Measurements from ENCODE around the gene RNF39.
A peak's percentile ranks its signal among the peaks of the same experiment; 100 is the strongest.

RNF39 gene

DNA sequence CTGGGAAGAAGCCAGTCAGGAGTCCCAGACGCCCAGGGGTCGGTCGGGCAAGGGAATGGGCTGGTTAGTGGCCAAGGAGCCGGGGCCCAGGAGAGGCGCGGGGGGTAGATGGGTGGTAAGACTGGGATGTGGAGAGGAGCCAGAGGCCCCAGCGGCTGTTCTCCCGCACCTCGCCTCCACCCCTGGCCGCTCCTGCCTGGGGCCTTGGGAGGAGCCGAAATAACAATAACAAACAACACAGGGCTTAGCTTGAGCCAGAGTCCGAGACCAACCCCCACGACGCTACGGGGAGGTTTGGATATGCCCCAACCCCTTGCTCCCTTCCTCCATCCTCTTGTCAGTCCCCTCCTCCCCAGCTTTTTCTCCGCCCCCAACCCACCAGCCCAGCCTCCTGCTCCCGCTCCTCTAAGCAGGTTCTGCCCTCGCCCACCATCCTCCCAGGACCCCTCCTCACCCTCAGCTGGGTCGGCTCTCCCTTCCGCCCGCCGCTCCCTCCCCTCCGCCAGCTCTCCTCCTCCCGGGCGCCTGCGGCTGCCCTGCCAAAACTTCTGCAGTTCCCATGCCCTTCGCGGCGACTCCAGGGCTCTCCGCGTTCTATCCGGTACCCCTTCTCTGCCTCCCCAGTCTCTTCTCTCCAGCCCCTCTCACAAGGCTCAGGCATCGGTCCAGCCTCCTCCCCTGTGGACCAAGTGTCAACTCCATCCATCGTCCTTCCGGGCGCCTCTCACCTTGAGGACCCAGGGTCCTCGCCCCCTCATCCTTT is 1.1 kb downstream of the RNF39 start:
- H3K4me3 ChIP-seq (ENCODE audit: low read depth, low read length) = no peak overlapping the region
- DNase-seq (ENCODE audit: low read depth) = no peak
- TF ChIP-seq CTCF (IDR thresholded peaks at IDR 0.05; ENCODE audit: low read depth, low read length, missing control alignments) = no peak

DNA sequence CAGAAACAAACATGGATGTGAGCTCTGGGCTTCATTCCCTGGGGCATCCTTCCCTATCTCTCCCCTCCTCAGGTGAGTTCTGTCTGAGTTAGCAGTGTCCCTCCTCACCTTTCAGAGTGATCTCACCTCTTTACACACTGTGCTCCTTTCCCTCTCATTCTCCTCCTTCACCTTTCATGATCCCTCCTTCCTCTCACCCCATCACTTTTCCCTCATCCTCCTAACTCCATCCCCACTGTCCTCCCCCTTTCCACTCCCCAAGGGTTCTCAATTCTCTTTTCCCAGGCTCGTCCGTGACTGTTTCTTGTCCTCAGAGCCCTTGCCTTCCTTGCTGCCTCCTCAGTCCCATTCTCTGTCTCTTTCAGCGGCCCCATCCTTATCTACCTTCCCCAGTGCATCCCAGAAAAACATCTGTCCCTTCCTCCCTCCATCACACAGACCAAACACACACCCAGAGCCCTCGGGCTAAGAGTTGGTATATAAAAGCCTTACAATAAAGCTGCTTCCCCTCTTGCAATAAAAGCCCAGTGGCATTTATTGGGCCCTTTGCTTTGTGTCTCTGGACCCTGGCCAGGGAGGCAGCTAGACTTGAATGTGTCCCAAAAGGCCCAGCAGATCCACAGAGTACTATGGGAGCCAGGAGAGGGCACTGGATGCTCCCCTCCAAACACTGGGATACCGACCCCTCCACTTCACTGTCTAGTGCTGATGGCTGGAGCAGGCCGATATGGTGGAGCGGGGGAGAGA is 1.9 kb downstream of the RNF39 start:
- no peak for TF ChIP-seq CTCF (IDR thresholded peaks at IDR 0.05; ENCODE audit: low read depth, low read length, missing control alignments)
- no peak for DNase-seq (ENCODE audit: low read depth)
- H3K4me3 ChIP-seq (ENCODE audit: low read depth, low read length) = no peak overlapping the region

DNA sequence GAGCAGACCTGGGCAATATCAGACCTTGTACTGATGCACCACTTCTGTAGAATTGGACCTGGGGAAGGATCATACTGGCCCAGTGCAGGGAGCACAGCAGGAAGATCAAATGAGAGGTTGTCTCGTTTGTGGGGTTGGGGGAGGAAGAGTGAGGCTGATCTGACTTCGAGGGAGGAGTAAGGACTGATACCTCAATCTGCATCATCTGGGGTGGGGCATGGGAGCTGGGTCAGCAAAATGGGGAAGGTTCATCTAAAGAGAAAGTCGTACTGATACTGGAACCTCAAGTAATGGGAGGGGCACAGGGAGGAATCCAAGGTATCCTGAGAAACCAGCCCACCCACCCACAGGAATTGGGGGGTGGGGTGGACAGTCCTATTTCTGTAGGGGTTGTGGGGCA is 3.7 kb downstream of the RNF39 start:
- H3K4me3 ChIP-seq (ENCODE audit: low read depth, low read length) = no peak overlapping the region
- DNase-seq (ENCODE audit: low read depth) = no peak
- no peak for TF ChIP-seq CTCF (IDR thresholded peaks at IDR 0.05; ENCODE audit: low read depth, low read length, missing control alignments)

DNA sequence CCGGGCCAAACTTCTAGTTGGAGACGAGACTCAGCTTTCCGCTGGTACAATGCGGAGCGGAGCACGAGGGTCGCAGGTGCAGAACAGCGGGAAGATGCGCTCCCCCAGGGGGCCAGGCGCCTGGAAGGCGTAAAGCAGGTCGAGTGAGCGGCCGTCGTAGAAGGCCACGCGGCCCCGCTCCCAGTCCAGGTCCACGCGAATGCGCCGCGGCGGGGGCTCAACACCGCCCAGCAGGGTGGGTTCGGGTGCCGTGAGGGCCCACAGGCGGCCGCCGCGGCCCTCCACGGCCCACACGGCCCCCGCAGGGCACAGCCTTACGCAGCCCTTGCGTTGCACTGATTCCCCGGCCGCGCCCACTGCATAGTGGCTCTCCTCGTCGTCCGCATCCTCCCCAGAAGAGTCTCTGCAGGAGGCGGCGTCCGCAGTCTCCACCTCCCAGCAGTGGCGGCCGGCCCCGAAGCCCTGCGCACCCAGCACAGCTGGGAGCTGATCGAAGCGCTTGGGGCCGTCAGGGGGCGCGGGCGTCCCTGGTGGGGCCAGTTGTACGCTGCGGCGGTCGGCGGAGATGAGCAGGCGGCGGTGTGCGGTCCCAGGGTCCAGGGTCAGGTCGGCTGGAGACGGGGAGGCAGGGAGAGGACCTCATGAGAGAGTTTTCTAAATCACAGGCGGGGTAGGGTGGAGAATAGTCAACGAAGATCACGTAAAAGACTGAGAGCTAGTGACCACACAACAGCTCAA is 4.3 kb downstream of the RNF39 start:
- no peak for TF ChIP-seq CTCF (IDR thresholded peaks at IDR 0.05; ENCODE audit: low read depth, low read length, missing control alignments)
- H3K4me3 ChIP-seq (ENCODE audit: low read depth, low read length) = no peak overlapping the region

GRCh38 chr6:30067460-30068139 is 8.0 kb downstream of the RNF39 start:
- no peak for DNase-seq (ENCODE audit: low read depth)
- H3K4me3 ChIP-seq (ENCODE audit: low read depth, low read length) = peak overlapping the region; percentile 93
- no peak for TF ChIP-seq CTCF (IDR thresholded peaks at IDR 0.05; ENCODE audit: low read depth, low read length, missing control alignments)

More for the DNA sequence above, 4.3 kb downstream of the RNF39 start:
- DNase-seq (ENCODE audit: low read depth) = no peak

DNA sequence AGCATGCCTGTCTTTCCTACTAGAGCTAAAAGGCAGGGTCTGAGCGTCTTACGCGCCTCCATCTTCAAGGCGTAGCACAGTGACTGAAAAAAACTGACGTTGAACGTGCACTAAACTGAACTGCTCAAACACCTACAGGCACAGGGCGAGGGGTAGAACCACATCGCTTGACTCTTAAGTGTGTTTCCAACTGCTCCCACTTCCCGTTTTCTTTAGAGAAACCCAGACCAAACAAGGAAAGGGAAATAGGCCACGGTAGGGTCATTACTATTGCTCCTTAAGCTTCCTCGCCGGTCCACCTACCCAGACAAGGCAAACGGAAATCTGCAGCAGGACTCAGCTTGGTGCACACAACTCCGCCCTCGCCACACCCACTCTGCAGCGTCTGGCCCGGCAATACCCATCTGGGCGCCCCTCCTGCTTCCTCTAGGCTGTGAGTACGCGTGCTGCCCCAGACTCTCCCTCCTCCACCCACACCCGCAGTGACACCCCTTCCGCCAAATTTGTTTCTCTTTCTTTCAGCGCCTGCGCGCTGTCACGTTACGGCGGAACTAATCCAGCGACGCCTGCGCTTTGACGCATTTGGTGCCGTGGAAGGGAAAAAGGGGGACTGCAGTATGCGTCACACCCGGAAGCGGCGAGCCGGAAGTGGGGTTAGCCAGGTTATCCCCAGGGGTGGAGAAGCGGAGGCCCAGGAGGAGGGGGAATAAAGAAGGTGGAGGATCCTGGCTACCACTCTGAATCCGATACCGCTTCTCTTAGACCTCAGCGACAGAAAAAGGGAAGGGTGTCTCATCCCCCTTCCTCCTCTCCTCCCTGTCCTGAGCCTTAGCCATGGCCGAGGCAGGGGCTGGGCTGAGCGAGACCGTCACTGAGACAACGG is 8.8 kb downstream of the RNF39 start, which contains the start of gene PPP1R11:
TSS of gene PPP1R11 (plus strand) at position 622 of the 883 bp plus-strand sequence. CDS start at position 835, 213 bp downstream.
- TF ChIP-seq CTCF (IDR thresholded peaks at IDR 0.05; ENCODE audit: low read depth, low read length, missing control alignments) = no peak
- H3K4me3 ChIP-seq (ENCODE audit: low read depth, low read length) = peak within 1 kb of the TSS; percentile 93
- DNase-seq (ENCODE audit: low read depth) = peak; percentile 98

All from GM12864 (cell line).